ENCODE results near the gene ZNF831.

The ZNF831 gene

GRCh38 chr20:59141818-59142581 lies 21.6 kb upstream of the ZNF831 start:
- no peak for DNase-seq (ENCODE audit: low spot score)

GRCh38 chr20:59143326-59143725 lies 20.3 kb upstream of the ZNF831 start:
- no peak for DNase-seq (ENCODE audit: low spot score)

GRCh38 chr20:59144179-59144830 lies 19.3 kb upstream of the ZNF831 start:
- DNase-seq (ENCODE audit: low spot score) = no peak

- DNase-seq (ENCODE audit: low spot score) = no peak
These were observed 18.8 kb upstream of the ZNF831 start for GRCh38 chr20:59144831-59145196.

GRCh38 chr20:59145247-59145923 lies 18.2 kb upstream of the ZNF831 start:
- DNase-seq (ENCODE audit: low spot score) = no peak

- DNase-seq (ENCODE audit: low spot score) = no peak
These were observed 17.5 kb upstream of the ZNF831 start for GRCh38 chr20:59145924-59146779.

- no peak for DNase-seq (ENCODE audit: low spot score)
These were observed 16.6 kb upstream of the ZNF831 start for GRCh38 chr20:59146780-59147565.

- DNase-seq (ENCODE audit: low spot score) = no peak
These were observed 16.0 kb upstream of the ZNF831 start for GRCh38 chr20:59147586-59147985.

- no peak for DNase-seq (ENCODE audit: low spot score)
These were observed 14.7 kb upstream of the ZNF831 start for GRCh38 chr20:59148701-59149493.

- DNase-seq (ENCODE audit: low spot score) = no peak
These were observed 13.7 kb upstream of the ZNF831 start for GRCh38 chr20:59149678-59150504.

GRCh38 chr20:59150821-59151251 lies 12.8 kb upstream of the ZNF831 start:
- no peak for DNase-seq (ENCODE audit: low spot score)

GRCh38 chr20:59151391-59151790 lies 12.2 kb upstream of the ZNF831 start:
- DNase-seq (ENCODE audit: low spot score) = no peak

- DNase-seq (ENCODE audit: low spot score) = no peak
These were observed 11.8 kb upstream of the ZNF831 start for GRCh38 chr20:59151820-59152219.

GRCh38 chr20:59152559-59153354 lies 10.9 kb upstream of the ZNF831 start:
- no peak for DNase-seq (ENCODE audit: low spot score)

GRCh38 chr20:59153355-59153681 lies 10.3 kb upstream of the ZNF831 start:
- no peak for DNase-seq (ENCODE audit: low spot score)

GRCh38 chr20:59153832-59154231 lies 9.8 kb upstream of the ZNF831 start:
- DNase-seq (ENCODE audit: low spot score) = no peak

- DNase-seq (ENCODE audit: low spot score) = no peak
These were observed 9.2 kb upstream of the ZNF831 start for GRCh38 chr20:59154317-59155013.

- DNase-seq (ENCODE audit: low spot score) = no peak
These were observed 6.6 kb upstream of the ZNF831 start for GRCh38 chr20:59157064-59157463.

Data from AG08396 (cell line).